ENCODE measurements around the gene FUNDC2. TPM values are rescaled to one million over a fixed set of nuclear protein-coding genes. Genes with fewer than 3 reads are reported as not detected.
"Not testable (repeated sequence)": the region's sequence is repeated elsewhere in the genome, so short reads cannot be mapped to it uniquely, and the experiment has no call there.

The FUNDC2 gene
- total RNA-seq, 1 donor from 2014 or later: 83.9 TPM

GRCh38 chrX:155008578-155008977, 18.1 kb upstream of the FUNDC2 start:
- not testable (repeated sequence) for H3K36me3 Mint-ChIP-seq (ENCODE audit: unreplicated experiment); H3K4me1 Mint-ChIP-seq (ENCODE audit: low read depth, unreplicated experiment); H3K27me3 Mint-ChIP-seq (ENCODE audit: unreplicated experiment); H3K4me3 Mint-ChIP-seq (ENCODE audit: unreplicated experiment); H3K27ac Mint-ChIP-seq (ENCODE audit: unreplicated experiment); DNase-seq; H3K9me3 Mint-ChIP-seq (ENCODE audit: unreplicated experiment)

DNA sequence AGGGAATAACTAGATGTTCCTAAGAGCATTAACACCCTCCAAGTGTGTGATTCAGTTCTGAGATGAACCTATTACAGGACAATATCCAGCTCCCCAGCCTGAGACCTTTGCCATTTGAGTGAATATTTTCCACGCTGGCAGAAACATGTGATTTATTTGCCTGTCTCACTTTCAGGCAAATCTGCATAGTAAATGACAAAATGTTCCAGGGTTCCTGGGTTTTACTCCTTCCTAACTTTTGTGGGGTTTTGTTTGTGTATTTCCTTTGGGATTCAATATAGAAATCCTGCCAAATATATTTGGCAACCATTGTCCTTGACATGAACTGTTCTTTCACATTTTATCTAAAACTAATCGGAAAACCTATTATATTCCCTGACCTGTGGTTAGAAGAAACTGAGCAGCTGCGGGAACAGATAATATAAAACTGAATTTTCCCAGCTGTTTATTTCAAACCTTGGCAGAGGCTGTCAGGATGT, 16.6 kb upstream of the FUNDC2 start:
- Mint-ChIP-seq H3K27me3 (ENCODE audit: unreplicated experiment) (no peaks in the 10 kb centered on the region), H3K36me3 (ENCODE audit: unreplicated experiment) (no peaks in the 10 kb centered on the region), H3K9me3 (ENCODE audit: unreplicated experiment) (no peaks in the 10 kb centered on the region), H3K4me3 (ENCODE audit: unreplicated experiment) (no peak overlapping the region), H3K4me1 (ENCODE audit: low read depth, unreplicated experiment) (no peaks in the 10 kb centered on the region), H3K27ac (ENCODE audit: unreplicated experiment) (no peak overlapping the region)
- DNase-seq: no peak
- TF ChIP-seq, protein P1, sequence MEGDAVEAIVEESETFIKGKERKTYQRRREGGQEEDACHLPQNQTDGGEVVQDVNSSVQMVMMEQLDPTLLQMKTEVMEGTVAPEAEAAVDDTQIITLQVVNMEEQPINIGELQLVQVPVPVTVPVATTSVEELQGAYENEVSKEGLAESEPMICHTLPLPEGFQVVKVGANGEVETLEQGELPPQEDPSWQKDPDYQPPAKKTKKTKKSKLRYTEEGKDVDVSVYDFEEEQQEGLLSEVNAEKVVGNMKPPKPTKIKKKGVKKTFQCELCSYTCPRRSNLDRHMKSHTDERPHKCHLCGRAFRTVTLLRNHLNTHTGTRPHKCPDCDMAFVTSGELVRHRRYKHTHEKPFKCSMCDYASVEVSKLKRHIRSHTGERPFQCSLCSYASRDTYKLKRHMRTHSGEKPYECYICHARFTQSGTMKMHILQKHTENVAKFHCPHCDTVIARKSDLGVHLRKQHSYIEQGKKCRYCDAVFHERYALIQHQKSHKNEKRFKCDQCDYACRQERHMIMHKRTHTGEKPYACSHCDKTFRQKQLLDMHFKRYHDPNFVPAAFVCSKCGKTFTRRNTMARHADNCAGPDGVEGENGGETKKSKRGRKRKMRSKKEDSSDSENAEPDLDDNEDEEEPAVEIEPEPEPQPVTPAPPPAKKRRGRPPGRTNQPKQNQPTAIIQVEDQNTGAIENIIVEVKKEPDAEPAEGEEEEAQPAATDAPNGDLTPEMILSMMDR (IDR thresholded peaks at IDR 0.05; ENCODE audit: partially characterized antibody, unreplicated experiment): no peak

DNA sequence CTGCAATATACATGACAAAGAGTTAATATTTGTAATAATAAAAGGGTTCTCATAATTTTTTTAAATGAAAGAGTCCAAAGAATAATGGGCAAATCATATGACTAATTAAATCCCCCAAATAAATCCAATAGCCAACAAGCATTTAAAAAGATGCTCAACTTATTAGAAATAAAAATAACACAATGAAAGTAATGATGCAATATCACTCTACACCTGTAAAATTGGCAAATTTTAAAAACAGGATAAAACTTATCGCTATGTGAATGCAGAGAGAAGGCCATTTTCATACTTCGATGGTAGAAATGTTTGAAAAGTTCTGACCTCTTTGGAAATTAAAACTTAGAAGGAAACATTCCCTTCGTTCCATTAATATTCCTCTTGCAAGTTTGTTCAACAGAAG, 6.1 kb upstream of the FUNDC2 start:
- TF ChIP-seq, protein P1 (IDR thresholded peaks at IDR 0.05; ENCODE audit: partially characterized antibody, unreplicated experiment): no peak
- H3K4me1 Mint-ChIP-seq (ENCODE audit: low read depth, unreplicated experiment): no peaks in the 10 kb centered on the region
- H3K9me3 Mint-ChIP-seq (ENCODE audit: unreplicated experiment): no peaks in the 10 kb centered on the region
- H3K27ac Mint-ChIP-seq (ENCODE audit: unreplicated experiment): no peak overlapping the region
- H3K27me3 Mint-ChIP-seq (ENCODE audit: unreplicated experiment): no peaks in the 10 kb centered on the region
- H3K4me3 Mint-ChIP-seq (ENCODE audit: unreplicated experiment): no peak overlapping the region
- no peaks in the 10 kb centered on the region for H3K36me3 Mint-ChIP-seq (ENCODE audit: unreplicated experiment)
- DNase-seq: no peak

DNA sequence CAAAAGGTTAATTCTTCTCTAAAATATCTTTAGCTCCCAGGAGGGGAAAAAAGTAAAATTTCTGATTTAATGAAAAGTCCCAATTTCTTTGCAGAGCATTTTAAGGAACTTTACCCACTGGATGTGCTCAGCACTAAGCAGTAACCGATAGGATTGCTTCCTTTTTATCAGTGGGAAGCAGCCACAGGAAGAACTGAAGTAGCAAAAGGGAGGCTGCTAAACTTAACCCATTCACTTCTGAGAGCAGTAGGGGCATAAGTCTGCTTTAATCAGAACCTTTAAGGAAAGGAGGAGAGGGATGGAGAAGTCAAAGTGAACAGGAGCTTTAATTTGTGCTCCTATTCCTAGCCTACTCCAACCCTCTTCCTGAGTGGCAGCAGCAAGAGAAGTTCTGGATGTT, 4.1 kb upstream of the FUNDC2 start, which contains the start of gene F8:
Gene F8 (minus strand): TSS at position 139 of the 400 bp plus-strand sequence. CDS start 171 bp downstream, outside the sequence.
- DNase-seq: no peak
- H3K36me3 Mint-ChIP-seq (ENCODE audit: unreplicated experiment): no peaks in the 10 kb centered on the region
- TF ChIP-seq, protein P1 (IDR thresholded peaks at IDR 0.05; ENCODE audit: partially characterized antibody, unreplicated experiment): no peak
- no peaks in the 10 kb centered on the region for H3K9me3 Mint-ChIP-seq (ENCODE audit: unreplicated experiment)
- H3K4me3 Mint-ChIP-seq (ENCODE audit: unreplicated experiment): no peak within 1 kb of the TSS
- no peak within 1 kb of the TSS for H3K27ac Mint-ChIP-seq (ENCODE audit: unreplicated experiment)
- peaks cover 4% of the 10 kb centered on the region for H3K27me3 Mint-ChIP-seq (ENCODE audit: unreplicated experiment)
- H3K4me1 Mint-ChIP-seq (ENCODE audit: low read depth, unreplicated experiment): no peaks in the 10 kb centered on the region

- peaks cover 4% of the 10 kb centered on the region for H3K27me3 Mint-ChIP-seq (ENCODE audit: unreplicated experiment)
- peaks cover 5% of the 10 kb centered on the region for H3K4me1 Mint-ChIP-seq (ENCODE audit: low read depth, unreplicated experiment)
- DNase-seq: no peak
- H3K27ac Mint-ChIP-seq (ENCODE audit: unreplicated experiment): no peak overlapping the region
- no peak overlapping the region for H3K4me3 Mint-ChIP-seq (ENCODE audit: unreplicated experiment)
- no peaks in the 10 kb centered on the region for H3K36me3 Mint-ChIP-seq (ENCODE audit: unreplicated experiment)
- TF ChIP-seq, protein P1 (IDR thresholded peaks at IDR 0.05; ENCODE audit: partially characterized antibody, unreplicated experiment): no peak
- no peaks in the 10 kb centered on the region for H3K9me3 Mint-ChIP-seq (ENCODE audit: unreplicated experiment)
These were observed 2.5 kb upstream of the FUNDC2 start for GRCh38 chrX:155023907-155024833.
